Keratinocyte (primary cell): Measurements from ENCODE around the gene ACVR1C.

Source experiments
- CTCF ChIP-seq, 3 experiments: IDR thresholded peaks in 1 of 3; conservative IDR thresholded peaks in 1 of 3; optimal IDR thresholded peaks in 1 of 3; 2 replicates in 2 of 3; 3 replicates in 1 of 3; pipeline versions ENCODE3 to v1.5.1; 2011; ENCODE audit warnings: low read length in 3 of 3, mild to moderate bottlenecking in 3 of 3, moderate library complexity in 2 of 3, control low read depth in 1 of 3, inconsistent platforms in 1 of 3; ENCODE audit not compliant: insufficient read depth in 2 of 3; ENCODE audit errors: extremely low read depth in 1 of 3
- EZH2 ChIP-seq: IDR thresholded peaks from one replicate; pipeline ENCODE4 v1.6.1; 2012; ENCODE audit warnings: inconsistent platforms, mild to moderate bottlenecking, low read length, moderate library complexity

DNA sequence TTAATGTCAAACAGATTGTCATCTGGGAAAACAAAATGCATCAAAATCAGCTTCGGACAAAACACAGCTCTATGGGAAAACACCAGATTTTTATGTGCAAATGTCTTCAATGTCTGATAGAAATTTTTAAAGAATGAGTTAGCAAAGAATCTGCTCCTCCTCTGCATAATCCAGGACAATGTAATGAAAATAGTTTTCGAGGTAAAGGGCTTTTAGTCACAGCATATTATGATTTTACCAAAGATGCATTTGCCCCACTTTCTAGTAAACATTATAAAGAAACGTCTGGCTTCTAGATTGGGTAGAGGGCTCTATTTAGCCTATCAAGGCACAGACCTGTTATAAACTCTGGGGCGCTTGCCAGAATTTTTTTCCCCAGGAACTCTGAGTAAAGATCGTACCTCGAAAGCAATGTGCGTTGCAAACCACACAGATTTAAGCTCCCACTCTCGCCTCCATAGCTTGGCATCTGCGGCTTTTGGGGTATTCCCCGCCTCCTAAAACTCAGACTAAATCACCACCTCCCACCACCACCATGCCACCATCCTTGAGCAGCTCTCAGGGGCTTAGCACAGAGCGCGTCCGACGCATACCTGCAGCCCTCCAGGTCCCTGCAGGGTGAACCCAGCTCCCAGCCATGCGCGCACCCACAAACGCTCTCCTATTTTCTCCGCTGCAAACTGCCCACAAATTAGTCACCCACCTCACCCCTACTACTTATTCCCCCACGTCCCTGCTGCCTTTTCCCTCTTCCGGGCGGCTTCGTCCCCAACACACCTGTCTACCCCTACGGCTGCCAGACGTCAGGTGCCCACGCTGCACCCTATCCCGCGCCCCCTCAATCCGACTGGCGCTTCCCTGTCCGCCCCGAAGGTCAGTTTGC, 829 bp downstream of the ACVR1C start:
- TF ChIP-seq CTCF (optimal IDR thresholded peaks at IDR 0.05 in 1 of 3, IDR thresholded peaks at IDR 0.05 in 1 of 3, conservative IDR thresholded peaks at IDR 0.05 in 1 of 3; ENCODE audit: extremely low read depth in 1 of 3, insufficient read depth in 2 of 3, low read length in 3 of 3) (no peak), EZH2 (peak; percentile 64)
